GM21825 (cell line): ENCODE data around the gene RFXAP.

Experiments
- ATAC-seq: cut with Tn5 transposase; IDR thresholded peaks from one replicate; pipeline ENCODE4 v1.9.1; 2021; ENCODE audit warnings: mild to moderate bottlenecking, moderate library complexity; ENCODE audit not compliant: unreplicated experiment

The RFXAP gene

DNA sequence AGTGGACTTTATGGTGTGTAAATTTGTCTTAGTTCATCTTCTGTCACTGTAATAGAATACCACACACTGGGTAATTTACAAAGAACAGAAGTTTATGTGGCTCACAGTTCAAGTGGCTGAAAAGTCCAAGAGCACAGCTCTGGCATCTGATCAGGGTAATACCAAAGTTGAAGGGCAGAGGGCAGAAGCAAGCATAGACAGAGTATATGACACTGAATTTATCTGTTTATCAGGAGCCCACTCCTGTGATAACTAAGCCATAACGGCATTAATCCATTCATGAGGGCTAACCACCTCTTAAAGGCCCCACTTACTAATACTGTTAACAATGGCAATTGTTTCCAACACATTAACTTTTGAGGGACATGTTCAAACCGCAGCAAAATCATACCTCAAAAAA, 4.0 kb upstream of the RFXAP start:
- no peak for ATAC-seq

DNA sequence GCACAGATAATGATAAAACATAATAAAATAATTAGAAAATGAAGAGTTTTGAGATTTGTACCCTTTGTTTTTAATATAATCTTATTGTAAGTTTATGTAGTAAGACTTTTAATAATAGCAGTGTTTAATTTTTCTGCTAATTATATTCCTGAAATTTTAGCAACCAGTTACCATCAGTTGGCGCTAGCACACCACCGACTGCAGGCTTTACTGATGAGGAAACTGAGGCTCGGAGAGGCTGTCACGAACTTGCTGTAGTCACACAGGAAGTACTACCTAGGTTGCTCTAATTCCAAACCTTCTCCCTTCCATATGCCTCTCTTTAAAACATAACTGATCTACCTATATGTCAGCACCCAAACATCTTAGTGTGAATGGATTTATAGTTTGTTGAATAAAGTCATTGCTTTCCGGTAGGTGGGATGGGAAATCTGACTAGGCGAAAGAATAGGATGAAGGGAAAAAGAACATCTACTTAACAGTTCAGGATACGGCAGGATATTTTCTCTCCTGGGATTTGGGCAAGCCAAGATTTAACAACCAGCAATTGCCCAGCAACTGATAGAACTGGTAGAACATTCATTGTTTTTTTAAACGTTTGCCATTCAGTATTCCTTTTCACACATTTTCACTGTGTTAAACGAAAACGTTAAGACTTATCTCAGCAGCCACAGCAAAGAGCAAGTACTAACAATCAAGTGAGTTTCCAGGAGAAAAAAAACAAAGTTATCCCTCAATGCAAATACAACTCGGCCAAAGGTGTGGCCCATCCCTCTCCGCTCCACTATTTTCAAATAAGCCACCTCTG, 822 bp upstream of the RFXAP start:
- no peak for ATAC-seq

DNA sequence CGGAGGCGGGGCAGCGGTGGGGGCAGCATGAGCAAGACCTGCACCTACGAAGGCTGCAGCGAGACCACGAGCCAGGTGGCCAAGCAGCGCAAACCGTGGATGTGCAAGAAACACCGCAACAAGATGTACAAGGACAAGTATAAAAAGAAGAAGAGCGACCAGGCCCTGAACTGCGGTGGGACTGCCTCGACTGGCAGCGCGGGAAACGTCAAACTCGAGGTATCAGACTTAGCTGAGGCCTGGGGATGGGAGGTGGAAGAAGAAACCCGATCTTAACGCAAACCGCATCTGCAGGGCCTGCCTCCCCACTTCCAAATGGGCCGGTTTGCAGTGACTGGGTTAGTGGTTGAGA, 693 bp downstream of the RFXAP start:
- peak; percentile 10 for ATAC-seq

GRCh38 chr13:36820222-36820621, 1.2 kb downstream of the RFXAP start:
- ATAC-seq, result peak; percentile 51

GRCh38 chr13:36822785-36823184, 3.8 kb downstream of the RFXAP start:
- ATAC-seq, result no peak

GRCh38 chr13:36829753-36830152, 10.7 kb downstream of the RFXAP start:
- no peak for ATAC-seq

GRCh38 chr13:36831291-36831690, 12.3 kb downstream of the RFXAP start:
- no peak for ATAC-seq

GRCh38 chr13:36834299-36834698, 15.3 kb downstream of the RFXAP start:
- ATAC-seq, result no peak

GRCh38 chr13:36837354-36838092, 18.5 kb downstream of the RFXAP start:
- ATAC-seq, result no peak

GRCh38 chr13:36839281-36839680, 20.3 kb downstream of the RFXAP start:
- ATAC-seq, result no peak

- no peak for ATAC-seq
Measured at GRCh38 chr13:36839981-36840380, 21.0 kb downstream of the RFXAP start.

- no peak for ATAC-seq
Measured at GRCh38 chr13:36840718-36841250, 21.8 kb downstream of the RFXAP start.

DNA sequence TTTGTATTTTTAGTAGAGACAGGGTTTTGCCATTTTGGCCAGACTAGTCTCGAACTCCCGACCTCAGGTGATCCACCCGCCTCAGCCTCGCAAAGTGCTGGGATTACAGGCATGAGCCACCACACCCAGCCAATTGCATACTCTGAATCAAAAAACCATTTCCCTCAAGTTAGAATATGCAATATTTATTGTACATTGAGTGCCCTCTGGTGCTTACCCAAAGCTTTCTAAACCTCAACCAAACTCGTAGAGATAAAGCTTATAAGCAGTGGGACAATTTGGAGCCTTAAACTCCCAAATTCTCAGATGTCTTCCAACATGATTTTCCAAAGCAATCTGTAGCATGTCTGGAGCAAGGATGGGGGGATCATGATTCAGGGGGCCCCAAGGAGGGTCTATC, 22.4 kb downstream of the RFXAP start:
- ATAC-seq, result no peak

DNA sequence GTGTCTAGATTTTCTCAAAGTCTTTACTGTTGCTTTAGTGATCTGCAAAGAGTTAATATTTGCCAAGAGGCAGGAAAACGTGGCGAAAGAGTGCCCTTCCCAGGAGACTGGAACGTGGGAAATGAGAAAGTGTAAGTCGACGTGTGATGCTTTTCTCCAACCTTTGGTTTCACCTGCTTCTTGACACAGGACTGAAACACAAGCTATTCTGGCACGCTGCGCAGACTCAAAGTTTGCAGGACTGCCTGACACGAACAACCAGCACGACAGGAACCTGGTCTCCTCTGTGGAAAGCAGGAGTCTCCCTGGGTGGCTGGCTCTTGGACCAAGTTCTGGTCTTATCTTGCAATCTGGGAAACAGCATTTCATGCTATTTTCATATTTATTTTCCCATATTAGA, 28.6 kb downstream of the RFXAP start:
- no peak for ATAC-seq

GRCh38 chr13:36848199-36848982, 29.4 kb downstream of the RFXAP start:
- ATAC-seq, result no peak

DNA sequence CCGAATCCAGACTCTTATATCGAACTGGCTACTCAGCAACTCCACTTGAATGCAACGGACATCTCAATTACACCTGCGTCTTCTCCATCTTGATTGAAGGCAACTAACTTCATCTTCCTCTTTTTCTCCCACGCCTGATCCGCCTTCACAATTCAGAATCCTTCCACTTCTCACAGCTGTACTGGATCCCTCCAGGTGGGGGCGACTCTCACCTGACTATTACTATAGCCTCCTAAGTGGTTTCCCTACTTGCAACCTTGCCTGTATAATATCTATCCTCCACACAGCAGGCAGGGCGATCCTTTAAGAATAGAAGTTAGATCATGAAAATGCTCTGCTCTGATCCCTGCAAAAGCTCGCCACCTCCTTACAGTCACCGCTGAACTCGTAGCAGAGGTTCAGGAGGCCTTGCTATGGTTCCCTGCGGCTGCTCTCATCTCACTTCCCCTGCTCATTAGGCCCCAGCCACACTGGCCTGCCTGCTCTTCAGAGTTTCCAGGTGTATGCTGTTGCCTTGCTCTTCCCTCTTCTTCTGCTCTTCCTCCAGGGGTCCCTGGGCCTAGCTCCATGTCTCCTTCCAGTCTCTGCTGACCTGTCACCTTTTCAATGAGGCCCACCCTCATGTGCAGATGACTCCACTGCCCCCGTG, 31.9 kb downstream of the RFXAP start:
- no peak for ATAC-seq

GRCh38 chr13:36857253-36857652, 38.2 kb downstream of the RFXAP start:
- no peak for ATAC-seq

GRCh38 chr13:36858290-36858689, 39.3 kb downstream of the RFXAP start:
- ATAC-seq, result no peak

GRCh38 chr13:36859259-36859658, 40.2 kb downstream of the RFXAP start:
- ATAC-seq, result no peak

- ATAC-seq, result no peak
Measured at GRCh38 chr13:36862002-36862685, 43.1 kb downstream of the RFXAP start.
